Heart right ventricle (tissue), 16 donors: ENCODE data around the gene IL27RA. TPM values are rescaled to one million over a fixed set of nuclear protein-coding genes. Genes with fewer than 3 reads are reported as not detected.

Experiments
- ATAC-seq, 8 donors: fragments of 200-7000 bp; cut with Tn5 transposase; one replicate each; pipeline ENCODE4 v1.9.1; 2020; ENCODE audit warnings: mild to moderate bottlenecking in 8 of 8, moderate library complexity in 8 of 8, moderate number of reproducible peaks in 1 of 8
- DNase-seq, 2 donors: peaks; one replicate each; pipeline ENCODE4 v3.0.0-alpha.2; 2020
- H3K27ac ChIP-seq, 10 donors: fragments of 200-600 bp; sonication (generic) in 2 of 10; one replicate each; pipeline versions ENCODE4 v1.5.0 to v1.8.0; 2020 to 2022; ENCODE audit warnings: mild to moderate bottlenecking in 3 of 10
- H3K27me3 ChIP-seq, 7 donors: fragments of 200-600 bp; one replicate each; pipeline ENCODE4 v1.8.0; 2021 to 2022; ENCODE audit warnings: mild to moderate bottlenecking in 2 of 7
- H3K36me3 ChIP-seq, 9 donors: fragments of 200-600 bp; sonication (generic) in 1 of 9; one replicate each; pipeline versions ENCODE4 v1.5.0 to v1.8.0; 2020 to 2022; ENCODE audit warnings: mild to moderate bottlenecking in 2 of 9
- H3K4me1 ChIP-seq, 9 donors: fragments of 200-600 bp; sonication (generic) in 1 of 9; one replicate each; pipeline versions ENCODE4 v1.5.0 to v1.8.0; 2020 to 2022; ENCODE audit warnings: mild to moderate bottlenecking in 4 of 9
- H3K4me3 ChIP-seq, 10 donors: fragments of 200-600 bp; sonication (generic) in 2 of 10; one replicate each; pipeline versions ENCODE4 v1.5.0 to v1.8.0; 2020 to 2022; ENCODE audit warnings: mild to moderate bottlenecking in 7 of 10, moderate library complexity in 2 of 10
- H3K9me3 ChIP-seq, 11 donors: fragments of 200-600 bp in 10 of 11; sonication (generic) in 2 of 11; one replicate each; pipeline versions ENCODE4 v1.5.0 to v1.8.0; 2013 to 2022; ENCODE audit warnings: mild to moderate bottlenecking in 2 of 11, control low read depth in 1 of 11, moderate library complexity in 1 of 11
- WGBS, 2 donors: extraction: QIAGEN DNeasy Blood & Tissue Kit; methylation state at CpG; one replicate each; pipeline ENCODE4 v1.1.7; 2013; ENCODE audit warnings: inconsistent platforms in 1 of 2; 5-methylcytosine and 5-hydroxymethylcytosine counted together
- intact Hi-C, 10 donors: fragments of 100-400 bp; cut with DNase I; formaldehyde crosslinking; loops; one replicate each; pipeline versions ENCODE4 v1.11.1 to v1.14.2; 2022
- polyA plus RNA-seq, 2 donors: library from polyadenylated mRNA; stranded (reverse); fragments of 200-250 nt; gene quantifications; one replicate each; pipeline ENCODE4 v1.2.3, GENCODE V29; 2013
- total RNA-seq, 10 donors: library from RNA; stranded (reverse); fragmentation: NEBNext Ultra II Directional in 3 of 10; extraction: Animal tissue kit (Norgen Biotek cat#: 25700) in 3 of 10; gene quantifications; one replicate each; pipeline versions ENCODE4 v1.2.1 to v1.2.4, GENCODE V29; 2021 to 2023
- TF ChIP-seq, protein P1 (sequence below), 9 donors: fragments of 200-600 bp; sonication (generic) in 2 of 9; IDR thresholded peaks; one replicate each; pipeline versions ENCODE4 v1.5.0 to v1.8.0; 2021 to 2022; ENCODE audit warnings: antibody characterized with exemption in 9 of 9, mild to moderate bottlenecking in 5 of 9, moderate library complexity in 1 of 9
- donor health status: Arrhythmogenic right ventricular cardiomyopathy.
- donor health status: ischemic (EF 13 %, LVEDD 7.1; RV severe dilation, severe dysfunction).
- donor health status: healthy with polysubstance abuse.
- donor health status: DM: no; HTN: yes; CAD: no.
- donor health status: DM: no; HTN: no; CAD: no.
- donor health status: ischemic (EF 25% LVEDD 6.9; RV normal size, moderate dysfunction).
- donor health status: ischemic (EF 25% LVEDD 5.7; RV mildly dilated, moderate dysfunction).
- donor health status: healthy.
- donor health status: DM: yes; HTN: yes; CAD: no.
- donor health status: Ischemic cardiomyopathy.
- donor health status: ischemic (EF 35%, LVEDD 5.7; RV mildly dilated, moderate dysfunction).
- donor health status: nonischemic (EF 11% LVEDD 7.7; RV severe dilation, severe dysfunction).
- donor health status: DM: yes; HTN: yes; CAD: no.
- donor health status: PGD.
- donor health status: ischemic (EF 29% LVEDD 5.4; RV normal size, mild dysfunction).
- donor health status: nonischemic (EF 23%, LVEDD 6.1; RV moderate dilation, normal function).

IL27RA gene
- total and polyA plus RNA-seq, 12 donors = 2.4 to 7.6 (median 4.1) TPM

DNA sequence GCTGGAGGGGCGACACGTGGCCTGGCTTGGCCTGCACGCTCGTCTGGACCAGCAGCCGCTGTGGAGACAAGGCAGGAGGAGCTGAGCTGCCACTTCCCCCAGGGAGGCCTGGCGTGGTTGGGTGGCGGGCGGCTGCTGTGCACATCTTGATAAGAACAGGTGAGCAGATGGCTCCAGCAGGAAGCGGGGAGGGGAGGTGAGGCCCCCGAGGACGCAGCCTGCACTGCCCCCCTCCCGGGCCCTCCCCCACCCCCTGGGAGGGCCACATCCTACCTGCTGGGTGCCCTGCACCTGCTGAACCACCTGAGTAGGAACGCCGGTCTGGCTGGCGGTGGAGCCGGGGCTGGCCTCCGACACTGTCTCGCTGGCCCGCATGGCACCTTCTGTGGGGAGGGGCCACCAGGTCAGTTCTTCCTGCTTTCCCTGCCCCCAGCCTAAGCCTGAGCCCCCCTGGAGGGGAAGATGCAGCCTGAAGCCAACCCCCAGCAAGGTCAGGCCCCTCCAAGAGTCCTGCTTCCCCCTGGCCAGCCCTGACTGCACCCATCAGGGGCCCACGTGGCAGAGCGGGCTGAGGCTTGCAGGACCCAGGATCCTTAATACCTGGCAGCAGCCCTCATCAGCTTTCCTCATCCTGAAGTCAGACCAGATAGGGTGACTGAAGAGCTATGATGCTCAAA lies 48.2 kb upstream of the IL27RA start:
- Histone ChIP-seq H3K36me3 (peaks cover 0 to 24% (median 0%) of the 10 kb centered on the region in 9 donors), H3K9me3 (no peaks in the 10 kb centered on the region), H3K4me1 (peaks cover 10 to 54% (median 45%) of the 10 kb centered on the region in 9 donors), H3K27me3 (no peaks in the 10 kb centered on the region), H3K27ac (no peak overlapping the region), H3K4me3 (no peak overlapping the region)
- no peak for DNase-seq
- TF ChIP-seq, protein P1, sequence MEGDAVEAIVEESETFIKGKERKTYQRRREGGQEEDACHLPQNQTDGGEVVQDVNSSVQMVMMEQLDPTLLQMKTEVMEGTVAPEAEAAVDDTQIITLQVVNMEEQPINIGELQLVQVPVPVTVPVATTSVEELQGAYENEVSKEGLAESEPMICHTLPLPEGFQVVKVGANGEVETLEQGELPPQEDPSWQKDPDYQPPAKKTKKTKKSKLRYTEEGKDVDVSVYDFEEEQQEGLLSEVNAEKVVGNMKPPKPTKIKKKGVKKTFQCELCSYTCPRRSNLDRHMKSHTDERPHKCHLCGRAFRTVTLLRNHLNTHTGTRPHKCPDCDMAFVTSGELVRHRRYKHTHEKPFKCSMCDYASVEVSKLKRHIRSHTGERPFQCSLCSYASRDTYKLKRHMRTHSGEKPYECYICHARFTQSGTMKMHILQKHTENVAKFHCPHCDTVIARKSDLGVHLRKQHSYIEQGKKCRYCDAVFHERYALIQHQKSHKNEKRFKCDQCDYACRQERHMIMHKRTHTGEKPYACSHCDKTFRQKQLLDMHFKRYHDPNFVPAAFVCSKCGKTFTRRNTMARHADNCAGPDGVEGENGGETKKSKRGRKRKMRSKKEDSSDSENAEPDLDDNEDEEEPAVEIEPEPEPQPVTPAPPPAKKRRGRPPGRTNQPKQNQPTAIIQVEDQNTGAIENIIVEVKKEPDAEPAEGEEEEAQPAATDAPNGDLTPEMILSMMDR (IDR thresholded peaks at IDR 0.05) = no peak
- 90 to 93% methylated on average over 21 of the region's 21 CpGs for WGBS, 2 donors
- no peak for ATAC-seq
- intact Hi-C loops = no loop called here

DNA sequence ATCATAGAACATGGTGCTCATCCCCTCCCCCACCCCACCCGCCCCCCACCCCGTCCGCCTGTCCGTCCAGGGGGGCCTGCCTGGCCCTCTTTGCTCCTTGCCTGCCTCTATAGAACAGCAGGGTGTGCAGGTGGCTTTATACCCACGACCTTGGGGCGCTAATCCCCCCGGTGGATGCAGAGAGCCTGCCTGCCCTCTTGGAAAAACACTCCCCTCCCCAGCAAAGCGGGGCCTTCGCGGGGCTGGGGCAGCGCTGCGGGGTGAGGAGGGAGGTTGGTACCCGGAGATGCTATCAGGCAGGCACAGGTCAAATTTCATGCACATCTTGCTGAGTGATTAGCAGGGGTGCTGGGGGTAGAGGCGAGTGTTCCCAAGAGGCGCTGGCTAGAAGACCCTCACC lies 47.4 kb upstream of the IL27RA start:
- no peaks in the 10 kb centered on the region for H3K9me3 ChIP-seq
- no peaks in the 10 kb centered on the region for H3K27me3 ChIP-seq
- TF ChIP-seq, protein P1 (IDR thresholded peaks at IDR 0.05) = no peak
- no peak overlapping the region for H3K27ac ChIP-seq
- 82 to 83% methylated on average over 15 of the region's 15 CpGs for WGBS, 2 donors
- peaks cover 0 to 24% (median 0%) of the 10 kb centered on the region in 9 donors for H3K36me3 ChIP-seq
- H3K4me1 ChIP-seq = peaks cover 8 to 47% (median 39%) of the 10 kb centered on the region in 9 donors
- intact Hi-C loops = no loop called here
- no peak for ATAC-seq
- no peak for DNase-seq
- no peak overlapping the region for H3K4me3 ChIP-seq

DNA sequence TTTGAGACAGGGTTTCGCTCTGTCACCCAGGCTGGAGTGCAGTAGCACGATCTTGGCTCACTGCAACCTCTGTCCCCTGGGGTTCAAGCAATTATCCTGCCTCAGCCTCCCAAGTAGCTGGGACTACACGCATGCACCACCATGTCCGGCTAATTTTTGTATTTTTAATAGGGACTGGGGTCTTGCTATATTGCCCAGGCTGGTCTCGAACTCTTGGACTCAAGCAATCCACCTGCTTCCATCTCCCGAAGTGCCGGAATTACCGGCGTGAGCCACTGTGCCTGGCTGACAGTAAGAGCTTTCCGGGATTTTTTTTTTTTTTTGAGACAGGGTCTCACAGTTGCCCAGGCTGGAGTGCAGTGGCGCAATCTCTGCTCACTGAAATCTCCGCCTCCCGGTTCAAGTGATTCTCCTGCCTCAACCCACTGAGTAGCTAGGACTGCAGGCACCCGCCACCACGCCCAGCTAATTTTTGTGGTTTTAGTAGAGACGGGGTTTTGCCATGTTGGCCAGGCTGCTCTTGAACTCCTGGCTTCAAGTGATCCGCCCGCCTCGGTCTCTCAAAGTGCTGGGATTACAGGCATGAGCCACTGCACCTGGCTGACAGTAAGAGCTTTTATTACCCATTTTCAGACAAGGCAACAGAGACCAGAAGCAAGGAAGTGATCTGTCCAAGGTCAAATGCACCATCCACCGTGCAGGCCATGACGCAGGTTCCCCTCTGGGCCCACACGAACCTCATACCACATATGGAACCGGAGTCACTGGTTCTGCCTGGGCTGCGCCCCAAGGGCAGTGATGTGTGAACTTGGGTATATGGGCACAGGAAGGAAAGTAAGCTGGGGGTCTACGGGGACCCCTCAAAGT lies 46.5 kb upstream of the IL27RA start:
- ATAC-seq (no peak), DNase-seq (no peak)
- Histone ChIP-seq H3K4me1 (peaks cover 6 to 42% (median 34%) of the 10 kb centered on the region in 9 donors), H3K27me3 (no peaks in the 10 kb centered on the region), H3K27ac (peak overlapping the region in 6 of 10 donors; percentile 85 to 98 (median 92)), H3K4me3 (no peak overlapping the region), H3K36me3 (peaks cover 0 to 30% (median 0%) of the 10 kb centered on the region in 9 donors), H3K9me3 (no peaks in the 10 kb centered on the region)
- TF ChIP-seq, protein P1 (IDR thresholded peaks at IDR 0.05) = no peak
- 92% methylated on average over 25 of the region's 25 CpGs for WGBS, 2 donors
- intact Hi-C loops = no loop called here

DNA sequence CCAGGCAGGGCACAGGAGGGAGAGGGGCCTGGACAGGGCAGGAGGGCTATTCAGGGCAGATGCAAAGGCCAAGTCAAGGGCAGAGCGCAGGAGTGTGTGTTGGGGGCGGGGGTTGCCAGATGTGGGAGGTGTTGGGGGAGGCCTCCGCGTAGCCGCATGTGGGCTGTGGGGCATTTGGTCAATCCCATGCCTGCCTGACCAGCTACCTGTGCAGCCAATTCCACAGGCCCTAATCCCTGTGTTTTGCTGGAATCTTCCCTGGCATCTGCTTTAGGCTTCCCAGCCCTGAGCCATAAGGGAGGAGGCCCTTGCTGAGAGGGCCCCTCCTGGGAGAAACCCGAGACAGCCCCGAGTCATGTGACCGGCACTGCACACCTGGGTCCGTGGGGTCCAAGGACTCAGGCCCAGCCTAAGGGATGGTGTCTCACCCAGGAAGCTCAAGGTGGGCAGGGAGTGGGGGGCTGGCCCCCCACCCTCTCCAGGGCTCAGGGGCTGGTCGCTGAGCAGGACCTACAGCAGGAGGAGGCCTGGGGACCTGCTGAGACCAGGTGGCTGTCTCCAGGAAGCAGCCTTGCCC lies 45.7 kb upstream of the IL27RA start:
- ATAC-seq (peak in 1 of 8 donors; percentile 9), DNase-seq (no peak)
- Histone ChIP-seq H3K4me1 (peaks cover 6 to 42% (median 34%) of the 10 kb centered on the region in 9 donors), H3K4me3 (peak overlapping the region in 6 of 10 donors; percentile 9 to 40 (median 28)), H3K27me3 (no peaks in the 10 kb centered on the region), H3K9me3 (no peaks in the 10 kb centered on the region), H3K27ac (peak overlapping the region; percentile 47 to 98 (median 92)), H3K36me3 (peaks cover 0 to 36% (median 0%) of the 10 kb centered on the region in 9 donors)
- 80 to 81% methylated on average over 10 of the region's 10 CpGs for WGBS, 2 donors
- TF ChIP-seq, protein P1 (IDR thresholded peaks at IDR 0.05) = no peak
- intact Hi-C loops = no loop called here
